GM18505 (cell line): ENCODE measurements around the gene ARHGAP12.

Source experiments
- ATAC-seq: cut with Tn5 transposase; IDR thresholded peaks from one replicate; pipeline ENCODE4 v1.9.1; 2021; ENCODE audit not compliant: unreplicated experiment
- POLR2A ChIP-seq: IDR thresholded peaks from 4 replicates; pipeline ENCODE4 v1.6.1; 2011; ENCODE audit warnings: borderline replicate concordance; ENCODE audit not compliant: insufficient read depth, insufficient read length; ENCODE audit errors: extremely low read depth

The ARHGAP12 gene

GRCh38 chr10:31832261-31832660 lies 96.4 kb downstream of the ARHGAP12 start:
- TF ChIP-seq POLR2A: no peak
- ATAC-seq: no peak

GRCh38 chr10:31830887-31831286 lies 97.7 kb downstream of the ARHGAP12 start:
- no peak for ATAC-seq

GRCh38 chr10:31829776-31830175 lies 98.9 kb downstream of the ARHGAP12 start:
- ATAC-seq: no peak
- TF ChIP-seq POLR2A: no peak

More at GRCh38 chr10:31830887-31831286, 97.7 kb downstream of the ARHGAP12 start:
- TF ChIP-seq POLR2A: no peak

- TF ChIP-seq POLR2A: no peak
- ATAC-seq: no peak
These were observed 105.3 kb downstream of the ARHGAP12 start for GRCh38 chr10:31823358-31823757.

- TF ChIP-seq POLR2A: no peak
- ATAC-seq: no peak
These were observed 105.9 kb downstream of the ARHGAP12 start for GRCh38 chr10:31822616-31823318.

GRCh38 chr10:31822150-31822549 lies 106.5 kb downstream of the ARHGAP12 start:
- no peak for ATAC-seq
- TF ChIP-seq POLR2A: no peak

- no peak for ATAC-seq
- TF ChIP-seq POLR2A: no peak
These were observed 107.8 kb downstream of the ARHGAP12 start for GRCh38 chr10:31820778-31821369.

- no peak for TF ChIP-seq POLR2A
- ATAC-seq: no peak
These were observed 108.5 kb downstream of the ARHGAP12 start for GRCh38 chr10:31820096-31820495.

- no peak for ATAC-seq
- TF ChIP-seq POLR2A: no peak
These were observed 109.2 kb downstream of the ARHGAP12 start for GRCh38 chr10:31819391-31819820.

GRCh38 chr10:31816318-31816717 lies 112.3 kb downstream of the ARHGAP12 start:
- TF ChIP-seq POLR2A: no peak
- ATAC-seq: no peak

- TF ChIP-seq POLR2A: no peak
- ATAC-seq: no peak
These were observed 120.1 kb downstream of the ARHGAP12 start for GRCh38 chr10:31808258-31809218.

GRCh38 chr10:31804352-31804810 lies 124.2 kb downstream of the ARHGAP12 start:
- no peak for TF ChIP-seq POLR2A
- no peak for ATAC-seq

- no peak for TF ChIP-seq POLR2A
- ATAC-seq: no peak
These were observed 124.9 kb downstream of the ARHGAP12 start for GRCh38 chr10:31803606-31804351.

GRCh38 chr10:31799181-31799580 lies 129.4 kb downstream of the ARHGAP12 start:
- no peak for TF ChIP-seq POLR2A
- no peak for ATAC-seq
